ENCODE data around the gene ITSN1.
"Not testable (repeated sequence)": the region's sequence is repeated elsewhere in the genome, so short reads cannot be mapped to it uniquely, and the experiment has no call there.

The ITSN1 gene

GRCh38 chr21:33775100-33775828 lies 133.0 kb downstream of the ITSN1 start:
- no peak for DNase-seq

- DNase-seq = no peak
These were observed 138.3 kb downstream of the ITSN1 start for GRCh38 chr21:33780631-33781030.

- DNase-seq = no peak
These were observed 138.8 kb downstream of the ITSN1 start for GRCh38 chr21:33781121-33781520.

GRCh38 chr21:33783187-33783979 lies 141.1 kb downstream of the ITSN1 start:
- no peak for DNase-seq

GRCh38 chr21:33787431-33787830 lies 145.1 kb downstream of the ITSN1 start:
- no peak for DNase-seq

GRCh38 chr21:33788438-33788837 lies 146.1 kb downstream of the ITSN1 start:
- not testable (repeated sequence) for DNase-seq

GRCh38 chr21:33789697-33790096 lies 147.4 kb downstream of the ITSN1 start:
- DNase-seq = no peak

- DNase-seq = no peak
These were observed 148.8 kb downstream of the ITSN1 start for GRCh38 chr21:33791073-33791472.

- DNase-seq = no peak
These were observed 152.3 kb downstream of the ITSN1 start for GRCh38 chr21:33794596-33794995.

- no peak for DNase-seq
These were observed 155.3 kb downstream of the ITSN1 start for GRCh38 chr21:33797565-33797964.

GRCh38 chr21:33799378-33800090 lies 157.2 kb downstream of the ITSN1 start:
- no peak for DNase-seq

GRCh38 chr21:33800753-33801423 lies 158.6 kb downstream of the ITSN1 start:
- no peak for DNase-seq

- no peak for DNase-seq
These were observed 159.4 kb downstream of the ITSN1 start for GRCh38 chr21:33801424-33802405.

- DNase-seq = no peak
These were observed 160.2 kb downstream of the ITSN1 start for GRCh38 chr21:33802481-33802880.

- no peak for DNase-seq
These were observed 166.5 kb downstream of the ITSN1 start for GRCh38 chr21:33808715-33809367.

- no peak for DNase-seq
These were observed 168.5 kb downstream of the ITSN1 start for GRCh38 chr21:33810766-33811165.

- no peak for DNase-seq
These were observed 169.1 kb downstream of the ITSN1 start for GRCh38 chr21:33811167-33812010.

- DNase-seq = no peak
These were observed 171.6 kb downstream of the ITSN1 start for GRCh38 chr21:33813832-33814365.

- DNase-seq = no peak
These were observed 172.9 kb downstream of the ITSN1 start for GRCh38 chr21:33815143-33815707.

GRCh38 chr21:33816174-33816573 lies 173.9 kb downstream of the ITSN1 start:
- no peak for DNase-seq

All from SIG-M5 (cell line).